DOHH2 (cell line): ENCODE results near the gene BEND3.

ENCODE experiments used
- CTCF ChIP-seq: fragments of 200-600 bp; sonication (generic); IDR thresholded peaks from one replicate; pipeline ENCODE4 v1.5.1; 2014; ENCODE audit warnings: antibody characterized with exemption, mild to moderate bottlenecking, low read depth, low read length; ENCODE audit not compliant: poor library complexity, severe bottlenecking
- EZH2phosphoT487 ChIP-seq: fragments of 200-600 bp; sonication (generic); IDR thresholded peaks from 2 replicates; pipeline ENCODE4 v1.6.1; 2017; ENCODE audit warnings: borderline replicate concordance, mild to moderate bottlenecking, antibody characterized with exemption, low read length, moderate library complexity, mixed read lengths

GRCh38 chr6:107101686-107102413 lies 13.5 kb downstream of the BEND3 start:
- TF ChIP-seq CTCF (no peak), EZH2phosphoT487 (no peak)
